SU-DHL-6 (cell line): Measurements from ENCODE around the gene CGB1.
A peak's percentile ranks its signal among the peaks of the same experiment; 100 is the strongest.

Source experiments
- H2AFZ ChIP-seq: fragments of 200-600 bp; sonication (generic); 2 replicates; pipeline ENCODE4 v1.6.1; 2014; ENCODE audit warnings: low read depth, mild to moderate bottlenecking, moderate library complexity, mixed read lengths, antibody characterized with exemption, low read length; ENCODE audit not compliant: severe bottlenecking
- H3F3A ChIP-seq: fragments of 200-600 bp; shearing (Covaris generic); 2 replicates; pipeline ENCODE4 v1.6.0; 2016; ENCODE audit warnings: antibody characterized with exemption, mild to moderate bottlenecking; ENCODE audit not compliant: insufficient read depth
- H3K27ac ChIP-seq: fragments of 200-600 bp; sonication (generic); 2 replicates; pipeline ENCODE4 v1.5.1; 2016; ENCODE audit warnings: low read depth, mild to moderate bottlenecking, low read length, moderate library complexity, mixed read lengths
- H3K27me3 ChIP-seq: fragments of 200-600 bp; sonication (generic), shearing (Covaris generic); 2 replicates; pipeline ENCODE4 v1.6.0; 2014; ENCODE audit warnings: mild to moderate bottlenecking, low read length
- H3K36me3 ChIP-seq: fragments of 200-600 bp; sonication (generic); 2 replicates; pipeline ENCODE4 v1.6.1; 2014; ENCODE audit warnings: mild to moderate bottlenecking, low read length, mixed read lengths
- H3K4me2 ChIP-seq: fragments of 300-600, 200-600 bp; shearing (Covaris generic), sonication (generic); 2 replicates; pipeline ENCODE4 v1.6.0; 2014; ENCODE audit warnings: low read length, low read depth, mild to moderate bottlenecking; ENCODE audit not compliant: poor library complexity, severe bottlenecking
- H3K4me3 ChIP-seq: fragments of 200-600 bp; sonication (generic); 2 replicates; pipeline ENCODE4 v1.5.1; 2014; ENCODE audit warnings: antibody characterized with exemption, low read length, mild to moderate bottlenecking, mixed read lengths; ENCODE audit not compliant: insufficient read depth, poor library complexity, severe bottlenecking
- H3K79me2 ChIP-seq: fragments of 200-600 bp; sonication (generic); 2 replicates; pipeline ENCODE4 v1.6.1; 2014; ENCODE audit warnings: mild to moderate bottlenecking, low read length, moderate library complexity; ENCODE audit not compliant: insufficient read depth
- H3K9ac ChIP-seq: fragments of 200-600 bp; sonication (generic); 2 replicates; pipeline ENCODE4 v1.7.0; 2014; ENCODE audit warnings: mild to moderate bottlenecking, low read length
- H3K9me2 ChIP-seq: fragments of 200-600 bp; sonication (generic); replicated peaks from 2 replicates; pipeline ENCODE4 v1.6.1; 2014; ENCODE audit warnings: low read length; ENCODE audit not compliant: insufficient read depth
- H3K9me3 ChIP-seq: fragments of 200-600 bp; sonication (generic); 2 replicates; pipeline ENCODE4 v1.6.1; 2014; ENCODE audit warnings: low read length, mixed read lengths; ENCODE audit not compliant: insufficient read depth
- H4K20me1 ChIP-seq: fragments of 200-600 bp; sonication (generic); 2 replicates; pipeline ENCODE4 v1.6.1; 2014; ENCODE audit warnings: low read depth, mild to moderate bottlenecking, antibody characterized with exemption, low read length, moderate library complexity, mixed read lengths
- CTCF ChIP-seq: fragments of 200-600 bp; sonication (generic); IDR thresholded peaks from one replicate; pipeline ENCODE4 v1.5.1; 2017; ENCODE audit warnings: antibody characterized with exemption, mild to moderate bottlenecking, low read length, moderate library complexity; ENCODE audit not compliant: insufficient read depth, poor library complexity, severe bottlenecking
- EZH2phosphoT487 ChIP-seq: fragments of 200-600 bp; sonication (generic), shearing (Covaris generic); conservative IDR thresholded peaks from 2 replicates; pipeline ENCODE4 v1.6.1; 2018; ENCODE audit warnings: mild to moderate bottlenecking, antibody characterized with exemption, low read length, moderate library complexity, mixed read lengths

Gene CGB1

GRCh38 chr19:48992581-48993174 is 44.0 kb downstream of the CGB1 start:
- Histone ChIP-seq H3K79me2 (peaks cover 49% of the 10 kb centered on the region), H3F3A (no peaks in the 10 kb centered on the region), H3K4me2 (peak overlapping the region; percentile 91), H3K9me3 (no peaks in the 10 kb centered on the region), H3K27ac (peak overlapping the region; percentile 38), H4K20me1 (no peaks in the 10 kb centered on the region), H2AFZ (peak overlapping the region; percentile 56), H3K4me3 (peak overlapping the region; percentile 97), H3K27me3 (no peaks in the 10 kb centered on the region), H3K9ac (peak overlapping the region; percentile 92), H3K36me3 (no peaks in the 10 kb centered on the region), H3K9me2 (no peaks in the 10 kb centered on the region)
- TF ChIP-seq CTCF, result no peak
- TF ChIP-seq EZH2phosphoT487, result no peak

GRCh38 chr19:48991873-48992580 is 44.7 kb downstream of the CGB1 start:
- 0 out of 2 replicates have a peak overlapping the region, but pooled peaks have one; percentile 38 for H3K27ac ChIP-seq
- H3K4me3 ChIP-seq, result peak overlapping the region; percentile 97
- peak overlapping the region; percentile 91 for H3K4me2 ChIP-seq
- peaks cover 43% of the 10 kb centered on the region for H3K79me2 ChIP-seq
- H2AFZ ChIP-seq, result peak overlapping the region; percentile 56
- no peaks in the 10 kb centered on the region for H3K27me3 ChIP-seq
- no peaks in the 10 kb centered on the region for H3K36me3 ChIP-seq
- no peaks in the 10 kb centered on the region for H3K9me3 ChIP-seq
- H3K9me2 ChIP-seq, result no peaks in the 10 kb centered on the region
- H3K9ac ChIP-seq, result peak overlapping the region; percentile 92
- no peaks in the 10 kb centered on the region for H3F3A ChIP-seq
- H4K20me1 ChIP-seq, result no peaks in the 10 kb centered on the region
- no peak for TF ChIP-seq CTCF
- TF ChIP-seq EZH2phosphoT487, result no peak

- Histone ChIP-seq H3K9me2 (no peaks in the 10 kb centered on the region), H4K20me1 (no peaks in the 10 kb centered on the region), H3K4me3 (no peak overlapping the region), H3K27me3 (no peaks in the 10 kb centered on the region), H3K36me3 (no peaks in the 10 kb centered on the region), H2AFZ (no peak overlapping the region), H3K9ac (no peak overlapping the region), H3K79me2 (peaks cover 36% of the 10 kb centered on the region), H3F3A (no peaks in the 10 kb centered on the region), H3K4me2 (no peak overlapping the region), H3K9me3 (no peaks in the 10 kb centered on the region), H3K27ac (no peak overlapping the region)
- TF ChIP-seq EZH2phosphoT487 (no peak), CTCF (no peak)
Measured at GRCh38 chr19:48991011-48991609, 45.6 kb downstream of the CGB1 start.
